ENCODE results near the gene USP53. TPM values are rescaled to one million over a fixed set of nuclear protein-coding genes. Genes with fewer than 3 reads are reported as not detected.

Gene USP53
- total and polyA plus RNA-seq, 2 of the 13 experiments (the other 11 are each of a cell fraction or from before 2014, with no cell fraction given) = 5.3 to 8.1 TPM

DNA sequence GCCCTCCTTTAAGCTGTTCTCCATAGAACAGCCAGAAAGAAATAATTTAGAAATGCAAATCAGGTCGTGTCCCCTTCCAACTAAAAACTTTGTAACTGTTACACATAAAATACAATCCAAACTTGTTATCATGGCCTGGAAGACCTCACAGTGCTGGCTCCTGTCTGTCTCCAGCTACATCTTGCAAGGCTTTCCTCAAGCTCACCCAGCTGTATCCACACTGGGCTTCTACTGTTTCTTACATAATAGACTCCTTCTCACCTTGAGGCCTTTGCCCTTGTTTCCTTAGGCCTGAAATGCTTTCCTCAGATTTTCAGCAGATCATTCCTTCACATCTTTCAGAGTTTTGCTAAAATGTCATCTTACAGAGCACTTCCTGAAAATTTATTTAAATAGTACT lies 33.5 kb upstream of the USP53 start:
- ChIA-PET POLR2A (no interaction called here), CTCF (ENCODE audit: low intra/inter-chr PET ratio, low total read pairs) (no interaction called here)
- Histone ChIP-seq H3K4me3 (replicated peaks in 1 of 3; ENCODE audit: insufficient read depth in 1 of 3, low read depth in 2 of 3, low read length in 3 of 3) (no peak overlapping the region), H4K20me1 (ENCODE audit: insufficient read depth, low read length) (no peaks in the 10 kb centered on the region), H3K79me2 (ENCODE audit: insufficient read depth, low read length) (no peaks in the 10 kb centered on the region), H3K27ac (ENCODE audit: extremely low read length, insufficient read depth, low read length) (no peak overlapping the region), H3K4me1 (ENCODE audit: insufficient read depth, low read length) (no peaks in the 10 kb centered on the region), H3K36me3 (replicated peaks in 1 of 2; ENCODE audit: control insufficient read depth in 1 of 2, insufficient read depth in 2 of 2, low read length in 2 of 2) (no peaks in the 10 kb centered on the region), H3K9me3 (ENCODE audit: low read length) (no peaks in the 10 kb centered on the region), H3K9ac (ENCODE audit: insufficient read depth, low read depth, low read length) (no peak overlapping the region), H2AFZ (ENCODE audit: low read length) (no peak overlapping the region), H3K4me2 (ENCODE audit: low read depth, low read length) (no peak overlapping the region), H3K27me3 (ENCODE audit: control insufficient read depth in 1 of 2, insufficient read depth in 2 of 2, low read length in 2 of 2) (no peaks in the 10 kb centered on the region; a peak in 2 of 5 replicates)
- DNase-seq (ENCODE audit: low spot score) (no peak), ATAC-seq (no peak), FAIRE-seq (no peak)
- in situ Hi-C loops (cut with HindIII; ENCODE audit: extremely low pct_ligation_motif_present, low pct_unique_long_range_greater_than_20kb) = no loop called here
- BruUV-seq (replicated peaks) = no TSS peak
- TF ChIP-seq TCF7 (IDR thresholded peaks at IDR 0.05; ENCODE audit: low read depth) (no peak), ZKSCAN8 (CRISPR knock-in tag; IDR thresholded peaks at IDR 0.05; ENCODE audit: borderline replicate concordance) (no peak), MAFG (CRISPR knock-in tag; IDR thresholded peaks at IDR 0.05) (no peak), ADNP (CRISPR knock-in tag; IDR thresholded peaks at IDR 0.05) (no peak), RFXAP (CRISPR knock-in tag; IDR thresholded peaks at IDR 0.05; ENCODE audit: borderline replicate concordance) (no peak), CHD2 (IDR thresholded peaks at IDR 0.05; ENCODE audit: low read depth, low read length) (no peak), BRD4 (CRISPR knock-in tag; IDR thresholded peaks at IDR 0.05) (no peak), ZFP62 (CRISPR knock-in tag; IDR thresholded peaks at IDR 0.05) (no peak), ESRRA (CRISPR knock-in tag; IDR thresholded peaks at IDR 0.05; ENCODE audit: low read depth) (no peak)
- TF ChIP-seq, protein P1, sequence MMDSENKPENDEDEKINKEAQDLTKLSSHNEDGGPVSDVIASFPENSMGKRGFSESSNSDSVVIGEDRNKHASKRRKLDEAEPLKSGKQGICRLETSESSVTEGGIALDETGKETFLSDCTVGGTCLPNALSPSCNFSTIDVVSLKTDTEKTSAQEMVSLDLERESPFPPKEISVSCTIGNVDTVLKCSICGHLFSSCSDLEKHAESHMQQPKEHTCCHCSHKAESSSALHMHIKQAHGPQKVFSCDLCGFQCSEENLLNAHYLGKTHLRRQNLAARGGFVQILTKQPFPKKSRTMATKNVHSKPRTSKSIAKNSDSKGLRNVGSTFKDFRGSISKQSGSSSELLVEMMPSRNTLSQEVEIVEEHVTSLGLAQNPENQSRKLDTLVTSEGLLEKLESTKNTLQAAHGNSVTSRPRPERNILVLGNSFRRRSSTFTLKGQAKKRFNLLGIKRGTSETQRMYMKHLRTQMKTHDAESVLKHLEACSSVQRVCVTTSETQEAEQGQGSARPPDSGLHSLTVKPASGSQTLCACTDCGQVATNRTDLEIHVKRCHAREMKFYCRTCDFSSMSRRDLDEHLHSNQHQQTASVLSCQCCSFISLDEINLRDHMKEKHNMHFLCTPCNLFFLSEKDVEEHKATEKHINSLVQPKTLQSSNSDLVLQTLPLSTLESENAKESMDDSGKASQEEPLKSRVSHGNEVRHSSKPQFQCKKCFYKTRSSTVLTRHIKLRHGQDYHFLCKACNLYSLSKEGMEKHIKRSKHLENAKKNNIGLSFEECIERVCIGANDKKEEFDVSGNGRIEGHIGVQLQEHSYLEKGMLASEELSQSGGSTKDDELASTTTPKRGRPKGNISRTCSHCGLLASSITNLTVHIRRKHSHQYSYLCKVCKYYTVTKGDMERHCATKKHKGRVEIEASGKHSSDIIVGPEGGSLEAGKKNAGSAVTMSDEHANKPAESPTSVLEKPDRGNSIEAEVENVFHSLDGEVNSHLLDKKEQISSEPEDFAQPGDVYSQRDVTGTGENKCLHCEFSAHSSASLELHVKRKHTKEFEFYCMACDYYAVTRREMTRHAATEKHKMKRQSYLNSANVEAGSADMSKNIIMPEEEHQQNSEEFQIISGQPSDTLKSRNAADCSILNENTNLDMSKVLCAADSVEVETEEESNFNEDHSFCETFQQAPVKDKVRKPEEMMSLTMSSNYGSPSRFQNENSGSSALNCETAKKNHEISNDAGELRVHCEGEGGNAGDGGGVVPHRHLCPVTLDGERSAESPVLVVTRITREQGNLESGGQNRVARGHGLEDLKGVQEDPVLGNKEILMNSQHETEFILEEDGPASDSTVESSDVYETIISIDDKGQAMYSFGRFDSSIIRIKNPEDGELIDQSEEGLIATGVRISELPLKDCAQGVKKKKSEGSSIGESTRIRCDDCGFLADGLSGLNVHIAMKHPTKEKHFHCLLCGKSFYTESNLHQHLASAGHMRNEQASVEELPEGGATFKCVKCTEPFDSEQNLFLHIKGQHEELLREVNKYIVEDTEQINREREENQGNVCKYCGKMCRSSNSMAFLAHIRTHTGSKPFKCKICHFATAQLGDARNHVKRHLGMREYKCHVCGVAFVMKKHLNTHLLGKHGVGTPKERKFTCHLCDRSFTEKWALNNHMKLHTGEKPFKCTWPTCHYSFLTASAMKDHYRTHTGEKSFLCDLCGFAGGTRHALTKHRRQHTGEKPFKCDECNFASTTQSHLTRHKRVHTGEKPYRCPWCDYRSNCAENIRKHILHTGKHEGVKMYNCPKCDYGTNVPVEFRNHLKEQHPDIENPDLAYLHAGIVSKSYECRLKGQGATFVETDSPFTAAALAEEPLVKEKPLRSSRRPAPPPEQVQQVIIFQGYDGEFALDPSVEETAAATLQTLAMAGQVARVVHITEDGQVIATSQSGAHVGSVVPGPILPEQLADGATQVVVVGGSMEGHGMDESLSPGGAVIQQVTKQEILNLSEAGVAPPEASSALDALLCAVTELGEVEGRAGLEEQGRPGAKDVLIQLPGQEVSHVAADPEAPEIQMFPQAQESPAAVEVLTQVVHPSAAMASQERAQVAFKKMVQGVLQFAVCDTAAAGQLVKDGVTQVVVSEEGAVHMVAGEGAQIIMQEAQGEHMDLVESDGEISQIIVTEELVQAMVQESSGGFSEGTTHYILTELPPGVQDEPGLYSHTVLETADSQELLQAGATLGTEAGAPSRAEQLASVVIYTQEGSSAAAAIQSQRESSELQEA (CRISPR knock-in tag; IDR thresholded peaks at IDR 0.05; ENCODE audit: not compliant biosample characterization) = no peak
- TF ChIP-seq, protein P2, sequence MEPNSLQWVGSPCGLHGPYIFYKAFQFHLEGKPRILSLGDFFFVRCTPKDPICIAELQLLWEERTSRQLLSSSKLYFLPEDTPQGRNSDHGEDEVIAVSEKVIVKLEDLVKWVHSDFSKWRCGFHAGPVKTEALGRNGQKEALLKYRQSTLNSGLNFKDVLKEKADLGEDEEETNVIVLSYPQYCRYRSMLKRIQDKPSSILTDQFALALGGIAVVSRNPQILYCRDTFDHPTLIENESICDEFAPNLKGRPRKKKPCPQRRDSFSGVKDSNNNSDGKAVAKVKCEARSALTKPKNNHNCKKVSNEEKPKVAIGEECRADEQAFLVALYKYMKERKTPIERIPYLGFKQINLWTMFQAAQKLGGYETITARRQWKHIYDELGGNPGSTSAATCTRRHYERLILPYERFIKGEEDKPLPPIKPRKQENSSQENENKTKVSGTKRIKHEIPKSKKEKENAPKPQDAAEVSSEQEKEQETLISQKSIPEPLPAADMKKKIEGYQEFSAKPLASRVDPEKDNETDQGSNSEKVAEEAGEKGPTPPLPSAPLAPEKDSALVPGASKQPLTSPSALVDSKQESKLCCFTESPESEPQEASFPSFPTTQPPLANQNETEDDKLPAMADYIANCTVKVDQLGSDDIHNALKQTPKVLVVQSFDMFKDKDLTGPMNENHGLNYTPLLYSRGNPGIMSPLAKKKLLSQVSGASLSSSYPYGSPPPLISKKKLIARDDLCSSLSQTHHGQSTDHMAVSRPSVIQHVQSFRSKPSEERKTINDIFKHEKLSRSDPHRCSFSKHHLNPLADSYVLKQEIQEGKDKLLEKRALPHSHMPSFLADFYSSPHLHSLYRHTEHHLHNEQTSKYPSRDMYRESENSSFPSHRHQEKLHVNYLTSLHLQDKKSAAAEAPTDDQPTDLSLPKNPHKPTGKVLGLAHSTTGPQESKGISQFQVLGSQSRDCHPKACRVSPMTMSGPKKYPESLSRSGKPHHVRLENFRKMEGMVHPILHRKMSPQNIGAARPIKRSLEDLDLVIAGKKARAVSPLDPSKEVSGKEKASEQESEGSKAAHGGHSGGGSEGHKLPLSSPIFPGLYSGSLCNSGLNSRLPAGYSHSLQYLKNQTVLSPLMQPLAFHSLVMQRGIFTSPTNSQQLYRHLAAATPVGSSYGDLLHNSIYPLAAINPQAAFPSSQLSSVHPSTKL (CRISPR knock-in tag; IDR thresholded peaks at IDR 0.05) = no peak
- intact Hi-C loops (cut with micrococcal nuclease; ENCODE audit: unreplicated experiment) = no loop called here
- 0% methylated on average over 1 of the region's 1 CpG for WGBS (ENCODE audit: low lambda C conversion rate)
